PFSK-1 (cell line): ENCODE results near the gene FDX1.

Experiments used
- POLR2AphosphoS5 ChIP-seq: IDR thresholded peaks from 2 replicates; pipeline ENCODE4 v1.6.1; 2012; ENCODE audit warnings: low read depth, mild to moderate bottlenecking, control low read depth, low read length, moderate library complexity
- SIN3A ChIP-seq: IDR thresholded peaks from 2 replicates; pipeline ENCODE4 v1.6.1; 2012; ENCODE audit warnings: mild to moderate bottlenecking, low read length, moderate library complexity, borderline replicate concordance; ENCODE audit not compliant: insufficient read depth
- TAF1 ChIP-seq: IDR thresholded peaks from 2 replicates; pipeline ENCODE4 v1.6.1; 2012; ENCODE audit warnings: low read length, control low read depth, borderline replicate concordance; ENCODE audit not compliant: insufficient read depth
- TF ChIP-seq, protein P1 (sequence below), 2 experiments: IDR thresholded peaks; 2 replicates each; pipeline versions ENCODE4 v1.6.1 to v1.8.0; 2011 to 2012; ENCODE audit warnings: low read depth in 2 of 2, low read length in 2 of 2, control low read depth in 1 of 2, inconsistent platforms in 1 of 2, mild to moderate bottlenecking in 1 of 2, moderate library complexity in 1 of 2; ENCODE audit not compliant: insufficient read depth in 1 of 2

DNA sequence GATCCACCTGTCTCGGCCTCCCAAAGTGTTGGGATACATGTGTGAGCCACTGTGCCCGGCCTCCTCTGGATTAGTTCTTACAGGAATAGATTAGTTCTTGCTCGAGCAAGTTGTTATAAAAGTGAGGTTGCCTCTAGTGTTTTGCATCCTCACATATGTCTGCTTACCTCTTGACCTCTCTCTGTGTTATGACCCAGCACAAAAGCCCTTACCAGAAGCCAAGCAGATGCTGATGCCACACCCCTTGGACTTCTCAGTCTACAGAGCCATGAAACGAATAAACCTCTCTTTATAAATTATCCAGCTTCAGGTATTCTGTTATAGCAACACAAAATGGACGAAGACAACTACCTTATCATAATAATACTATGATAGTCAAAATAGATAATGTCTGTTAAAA lies 22.4 kb upstream of the FDX1 start:
- TF ChIP-seq, protein P1, sequence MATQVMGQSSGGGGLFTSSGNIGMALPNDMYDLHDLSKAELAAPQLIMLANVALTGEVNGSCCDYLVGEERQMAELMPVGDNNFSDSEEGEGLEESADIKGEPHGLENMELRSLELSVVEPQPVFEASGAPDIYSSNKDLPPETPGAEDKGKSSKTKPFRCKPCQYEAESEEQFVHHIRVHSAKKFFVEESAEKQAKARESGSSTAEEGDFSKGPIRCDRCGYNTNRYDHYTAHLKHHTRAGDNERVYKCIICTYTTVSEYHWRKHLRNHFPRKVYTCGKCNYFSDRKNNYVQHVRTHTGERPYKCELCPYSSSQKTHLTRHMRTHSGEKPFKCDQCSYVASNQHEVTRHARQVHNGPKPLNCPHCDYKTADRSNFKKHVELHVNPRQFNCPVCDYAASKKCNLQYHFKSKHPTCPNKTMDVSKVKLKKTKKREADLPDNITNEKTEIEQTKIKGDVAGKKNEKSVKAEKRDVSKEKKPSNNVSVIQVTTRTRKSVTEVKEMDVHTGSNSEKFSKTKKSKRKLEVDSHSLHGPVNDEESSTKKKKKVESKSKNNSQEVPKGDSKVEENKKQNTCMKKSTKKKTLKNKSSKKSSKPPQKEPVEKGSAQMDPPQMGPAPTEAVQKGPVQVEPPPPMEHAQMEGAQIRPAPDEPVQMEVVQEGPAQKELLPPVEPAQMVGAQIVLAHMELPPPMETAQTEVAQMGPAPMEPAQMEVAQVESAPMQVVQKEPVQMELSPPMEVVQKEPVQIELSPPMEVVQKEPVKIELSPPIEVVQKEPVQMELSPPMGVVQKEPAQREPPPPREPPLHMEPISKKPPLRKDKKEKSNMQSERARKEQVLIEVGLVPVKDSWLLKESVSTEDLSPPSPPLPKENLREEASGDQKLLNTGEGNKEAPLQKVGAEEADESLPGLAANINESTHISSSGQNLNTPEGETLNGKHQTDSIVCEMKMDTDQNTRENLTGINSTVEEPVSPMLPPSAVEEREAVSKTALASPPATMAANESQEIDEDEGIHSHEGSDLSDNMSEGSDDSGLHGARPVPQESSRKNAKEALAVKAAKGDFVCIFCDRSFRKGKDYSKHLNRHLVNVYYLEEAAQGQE (IDR thresholded peaks at IDR 0.05; ENCODE audit: insufficient read depth in 1 of 2, low read depth in 2 of 2, low read length in 2 of 2), result no peak
- TF ChIP-seq SIN3A (no peak), TAF1 (no peak), POLR2AphosphoS5 (no peak)
